Measurements from ENCODE around the gene EDNRB.

- TF ChIP-seq CTCF (IDR thresholded peaks at IDR 0.05; ENCODE audit: poor library complexity) (no peak), EZH2 (IDR thresholded peaks at IDR 0.05; ENCODE audit: borderline replicate concordance) (no peak), EZH2phosphoT487 (IDR thresholded peaks at IDR 0.05; ENCODE audit: low read depth, severe bottlenecking, unreplicated experiment) (no peak)
Measured at GRCh38 chr13:77919921-77920294, 1.3 kb upstream of the EDNRB start.
